Stimulated activated CD4-positive, alpha-beta T cell treated with anti-CD3 and anti-CD28 coated beads, Interleukin-15, amount 100 ng/mL, for 48 hours (primary cell): ENCODE results near the gene POLR1D.

Source experiments
- DNase-seq, 2 donors: peaks; one replicate each; pipeline ENCODE4 v3.0.0-alpha.2; 2020; ENCODE audit warnings: low read depth in 2 of 2

The POLR1D gene

GRCh38 chr13:27638521-27638920 is 16.8 kb downstream of the POLR1D start:
- DNase-seq = no peak

- no peak for DNase-seq
Observed at GRCh38 chr13:27639186-27639585, 17.5 kb downstream of the POLR1D start.

- DNase-seq = no peak
Observed at GRCh38 chr13:27641711-27642502, 20.2 kb downstream of the POLR1D start.

- DNase-seq = no peak
Observed at GRCh38 chr13:27643334-27644132, 21.8 kb downstream of the POLR1D start.

- DNase-seq = no peak
Observed at GRCh38 chr13:27644302-27644701, 22.6 kb downstream of the POLR1D start.

- no peak for DNase-seq
Observed at GRCh38 chr13:27650312-27650711, 28.6 kb downstream of the POLR1D start.

GRCh38 chr13:27654059-27654458 is 32.4 kb downstream of the POLR1D start:
- no peak for DNase-seq

- DNase-seq = no peak
Observed at GRCh38 chr13:27654816-27655215, 33.1 kb downstream of the POLR1D start.

GRCh38 chr13:27657724-27658123 is 36.0 kb downstream of the POLR1D start:
- DNase-seq = no peak

- DNase-seq = no peak
Observed at GRCh38 chr13:27658546-27658945, 36.9 kb downstream of the POLR1D start.

- DNase-seq = no peak
Observed at GRCh38 chr13:27659145-27659865, 37.6 kb downstream of the POLR1D start.

GRCh38 chr13:27660511-27660910 is 38.8 kb downstream of the POLR1D start:
- DNase-seq = no peak

GRCh38 chr13:27661017-27661416 is 39.3 kb downstream of the POLR1D start:
- no peak for DNase-seq

GRCh38 chr13:27662738-27663470 is 41.2 kb downstream of the POLR1D start:
- no peak for DNase-seq

GRCh38 chr13:27663947-27664346 is 42.3 kb downstream of the POLR1D start:
- no peak for DNase-seq

GRCh38 chr13:27665333-27665732 is 43.6 kb downstream of the POLR1D start:
- no peak for DNase-seq

- DNase-seq = no peak
Observed at GRCh38 chr13:27665761-27666160, 44.1 kb downstream of the POLR1D start.

GRCh38 chr13:27666951-27667350 is 45.3 kb downstream of the POLR1D start:
- DNase-seq = no peak

- DNase-seq = no peak
Observed at GRCh38 chr13:27667946-27668345, 46.3 kb downstream of the POLR1D start.

GRCh38 chr13:27670861-27671260 is 49.2 kb downstream of the POLR1D start:
- DNase-seq = no peak

GRCh38 chr13:27672025-27672424 is 50.3 kb downstream of the POLR1D start:
- no peak for DNase-seq
